B cell (primary cell): ENCODE measurements around the gene SMCR8. TPM values are rescaled to one million over a fixed set of nuclear protein-coding genes. Genes with fewer than 3 reads are reported as not detected.

ENCODE experiments used
- ATAC-seq: fragments of 200-7000 bp; cut with Tn5 transposase; one replicate; pipeline ENCODE4 v1.10.0; 2021; ENCODE audit warnings: low read depth, mild to moderate bottlenecking, moderate number of reproducible peaks, moderate library complexity
- CTCF ChIA-PET: fragments of 350-600 bp; sonication (Branson Sonifier 250); formaldehyde crosslinking; loops from one replicate; lab custom pipeline; 2021; ENCODE audit warnings: antibody characterized with exemption, inconsistent platforms; lab: Charles Lee
- POLR2A ChIA-PET: fragments of 350-600 bp; sonication (Branson Sonifier 250); formaldehyde crosslinking; loops from one replicate; lab custom pipeline; 2021; ENCODE audit warnings: antibody characterized with exemption; lab: Charles Lee
- DNase-seq: peaks from one replicate; pipeline ENCODE4 v3.0.0; 2013
- H2AFZ ChIP-seq: 2 replicates; pipeline ENCODE4 v1.6.1; 2012; ENCODE audit warnings: mild to moderate bottlenecking, low read depth, low read length; ENCODE audit not compliant: insufficient read depth, poor library complexity, severe bottlenecking
- H3K27ac ChIP-seq, 2 donors: 1 replicate in 1 of 2; 2 replicates in 1 of 2; pipeline ENCODE4 v1.5.1; 2012 to 2013; ENCODE audit warnings: low read length in 2 of 2, mild to moderate bottlenecking in 2 of 2, moderate library complexity in 1 of 2
- H3K27me3 ChIP-seq, 4 experiments: fragments of 200-600 bp in 1 of 4; sonication (generic) in 1 of 4; replicated peaks in 1 of 4; 1 replicate in 2 of 4; 2 replicates in 2 of 4; pipeline versions ENCODE4 v1.6.1 to v1.7.0; 2013 to 2016; ENCODE audit warnings: low read length in 3 of 4, mild to moderate bottlenecking in 2 of 4, mixed read lengths in 1 of 4, moderate library complexity in 1 of 4; ENCODE audit not compliant: insufficient read depth in 4 of 4, control insufficient read depth in 3 of 4; ENCODE audit errors: control extremely low read depth in 1 of 4
- H3K36me3 ChIP-seq, 2 experiments: replicated peaks in 1 of 2; 1 replicate in 1 of 2; 2 replicates in 1 of 2; pipeline versions ENCODE4 v1.6.1 to v1.7.1; 2013; ENCODE audit warnings: low read length in 1 of 2; ENCODE audit not compliant: insufficient read depth in 2 of 2, control insufficient read depth in 1 of 2; ENCODE audit errors: control extremely low read depth in 1 of 2, extremely low read depth in 1 of 2
- H3K4me1 ChIP-seq, 2 donors: fragments of 200-600 bp in 1 of 2; sonication (generic) in 1 of 2; 1 replicate in 1 of 2; 2 replicates in 1 of 2; pipeline versions ENCODE4 v1.5.1 to v1.6.1; 2013 to 2017; ENCODE audit warnings: low read length in 2 of 2; ENCODE audit not compliant: control insufficient read depth in 2 of 2, insufficient read depth in 2 of 2
- H3K4me2 ChIP-seq: replicated peaks from 2 replicates; pipeline ENCODE3; 2012; ENCODE audit warnings: mild to moderate bottlenecking, low read depth, low read length; ENCODE audit not compliant: poor library complexity, severe bottlenecking
- H3K4me3 ChIP-seq, 5 experiments: fragments of 200-600 bp in 1 of 5; sonication (generic) in 1 of 5; 1 replicate in 3 of 5; 2 replicates in 2 of 5; pipeline versions ENCODE4 v1.5.1 to v1.7.0; 2011 to 2016; ENCODE audit warnings: low read length in 4 of 5, mild to moderate bottlenecking in 4 of 5, low read depth in 2 of 5, control low read depth in 1 of 5, moderate library complexity in 1 of 5; ENCODE audit not compliant: insufficient read depth in 1 of 5; ENCODE audit errors: control extremely low read depth in 1 of 5, extremely low read depth in 1 of 5
- H3K79me2 ChIP-seq: fragments of 200-600 bp; sonication (generic); one replicate; pipeline ENCODE4 v1.6.0; 2016; ENCODE audit warnings: low read length; ENCODE audit not compliant: control insufficient read depth, insufficient read depth
- H3K9ac ChIP-seq: fragments of 200-600 bp; sonication (generic); 2 replicates; pipeline ENCODE4 v1.6.1; 2017; ENCODE audit warnings: mild to moderate bottlenecking, low read length, moderate library complexity
- H3K9me3 ChIP-seq, 3 donors: one replicate each; pipeline versions ENCODE4 v1.6.1 to v1.7.1; 2013; ENCODE audit warnings: low read length in 2 of 3; ENCODE audit not compliant: control insufficient read depth in 2 of 3, insufficient read depth in 1 of 3; ENCODE audit errors: control extremely low read depth in 1 of 3
- H4K20me1 ChIP-seq: 2 replicates; pipeline ENCODE4 v1.6.0; 2012; ENCODE audit warnings: mild to moderate bottlenecking, low read length; ENCODE audit not compliant: insufficient read depth, control insufficient read depth, poor library complexity, severe bottlenecking
- H3K27ac Mint-ChIP-seq: one replicate; pipeline ENCODE4 v1.8.0; 2021; ENCODE audit warnings: mixed read lengths
- H3K27me3 Mint-ChIP-seq: one replicate; pipeline ENCODE4 v1.8.0; 2021; ENCODE audit warnings: mixed read lengths
- H3K4me1 Mint-ChIP-seq: one replicate; pipeline ENCODE4 v1.8.0; 2021; ENCODE audit warnings: mixed read lengths
- H3K4me3 Mint-ChIP-seq: one replicate; pipeline ENCODE4 v1.8.0; 2021; ENCODE audit warnings: mixed read lengths
- H3K9me3 Mint-ChIP-seq: one replicate; pipeline ENCODE4 v1.8.0; 2022; ENCODE audit warnings: mixed read lengths; ENCODE audit not compliant: insufficient read depth
- CTCF ChIP-seq: fragments of 200-600 bp; IDR thresholded peaks from one replicate; pipeline ENCODE4 v1.8.0; 2022; ENCODE audit warnings: antibody characterized with exemption, mild to moderate bottlenecking
- EZH2 ChIP-seq: IDR thresholded peaks from 2 replicates; pipeline ENCODE4 v1.6.1; 2012; ENCODE audit warnings: borderline replicate concordance, low read depth, mild to moderate bottlenecking, moderate library complexity, low read length; ENCODE audit not compliant: insufficient read depth, poor library complexity, severe bottlenecking
- WGBS: methylation state at CpG from one replicate; pipeline ENCODE4 v1.1.5; 2013; ENCODE audit warnings: missing lambda C conversion rate; ENCODE audit not compliant: insufficient coverage; 5-methylcytosine and 5-hydroxymethylcytosine counted together
- intact Hi-C: fragments of 100-400 bp; cut with micrococcal nuclease; formaldehyde crosslinking; loops from one replicate; pipeline ENCODE4 v1.10.0; 2022
- polyA plus RNA-seq: library from polyadenylated mRNA; depleted of rRNA; stranded (reverse); fragments of >200 nt; gene quantifications from 2 replicates; pipeline ENCODE4 v1.2.3, GENCODE V29; 2012
- total RNA-seq, 2 donors: library from RNA; stranded (reverse); fragments of 120-200 nt in 1 of 2; gene quantifications; 1 replicate in 1 of 2; 2 replicates in 1 of 2; pipeline versions ENCODE4 v1.2.3 to v1.2.4, GENCODE V29; 2013 to 2022

Gene SMCR8
- total and polyA plus RNA-seq, 2 donors (not counting 1 experiment from before 2014, with no cell fraction given), result 16.2 to 48.0 TPM

GRCh38 chr17:18362698-18363100 is 47.6 kb downstream of the SMCR8 start:
- CTCF ChIA-PET, result interaction anchor here (0.8 kb wide), 1 partner anchor 114 kb away, joined by 3 read pairs; no protein-coding TSS in a partner anchor
- Histone ChIP-seq H3K9ac (peak overlapping the region; percentile 94), H3K27me3 (no peaks in the 10 kb centered on the region), H3K4me3 (peak overlapping the region; percentile 47 to 89 (median 66)), H3K4me1 (peaks cover 5 to 14% of the 10 kb centered on the region in 2 donors), H3K4me2 (peak overlapping the region; percentile 94), H3K36me3 (no peaks in the 10 kb centered on the region), H3K79me2 (peaks cover 5% of the 10 kb centered on the region), H3K27ac (peak overlapping the region in 1 of 2 donors; percentile 32), H4K20me1 (no peaks in the 10 kb centered on the region), H3K9me3 (no peaks in the 10 kb centered on the region), H2AFZ (peak overlapping the region; percentile 98)
- Mint-ChIP-seq H3K27me3 (no peaks in the 10 kb centered on the region), H3K27ac (peak overlapping the region; percentile 59), H3K4me1 (peaks cover 14% of the 10 kb centered on the region), H3K9me3 (no peaks in the 10 kb centered on the region), H3K4me3 (peak overlapping the region; percentile 95)
- no peak for DNase-seq
- 11% methylated on average over 9 of the region's 14 CpGs for WGBS
- no peak for ATAC-seq
- POLR2A ChIA-PET, result interaction anchor here (1.1 kb wide), 1 partner anchor 48 kb away, joined by 3 read pairs; the partner anchor contains the start of gene TOP3A
- intact Hi-C loops, result loop anchor here (1.0 kb wide), 2 partner anchors 47 to 104 kb away; partner anchors contain the start of genes FLII and SMCR8
- TF ChIP-seq EZH2 (no peak), CTCF (no peak)
